HG03135 (cell line): ENCODE results near the gene CCND2.
"Not testable (repeated sequence)": the region's sequence is repeated elsewhere in the genome, so short reads cannot be mapped to it uniquely, and the experiment has no call there.

Source experiments
- ATAC-seq: cut with Tn5 transposase; IDR thresholded peaks from one replicate; pipeline ENCODE4 v1.9.1; 2021; ENCODE audit warnings: mild to moderate bottlenecking, moderate library complexity; ENCODE audit not compliant: unreplicated experiment

The CCND2 gene

GRCh38 chr12:4273652-4274395, at the start of gene CCND2:
Gene CCND2 (plus strand): TSS chr12:4273762. CDS start chr12:4274041, 279 bp downstream.
- ATAC-seq: no peak

- ATAC-seq: no peak
These were observed 49.2 kb upstream of the CCND2 start for GRCh38 chr12:4224206-4224889.

GRCh38 chr12:4225571-4225970, 48.0 kb upstream of the CCND2 start:
- no peak for ATAC-seq

GRCh38 chr12:4227046-4227445, 46.5 kb upstream of the CCND2 start:
- ATAC-seq: no peak

- ATAC-seq: no peak
These were observed 45.4 kb upstream of the CCND2 start for GRCh38 chr12:4228122-4228580.

GRCh38 chr12:4230526-4230925, 43.0 kb upstream of the CCND2 start:
- ATAC-seq: no peak

- no peak for ATAC-seq
These were observed 35.0 kb upstream of the CCND2 start for GRCh38 chr12:4238577-4238976.

GRCh38 chr12:4239746-4240145, 33.8 kb upstream of the CCND2 start:
- no peak for ATAC-seq

GRCh38 chr12:4240161-4240783, 33.3 kb upstream of the CCND2 start:
- no peak for ATAC-seq

GRCh38 chr12:4240981-4241380, 32.6 kb upstream of the CCND2 start:
- ATAC-seq: no peak

- no peak for ATAC-seq
These were observed 32.0 kb upstream of the CCND2 start for GRCh38 chr12:4241592-4241991.

GRCh38 chr12:4242595-4242994, 31.0 kb upstream of the CCND2 start:
- ATAC-seq: no peak

- no peak for ATAC-seq
These were observed 30.5 kb upstream of the CCND2 start for GRCh38 chr12:4243091-4243490.

- ATAC-seq: not testable (repeated sequence)
These were observed 30.0 kb upstream of the CCND2 start for GRCh38 chr12:4243491-4244100.

GRCh38 chr12:4244868-4245267, 28.7 kb upstream of the CCND2 start:
- ATAC-seq: no peak

- no peak for ATAC-seq
These were observed 28.1 kb upstream of the CCND2 start for GRCh38 chr12:4245446-4245845.

- no peak for ATAC-seq
These were observed 27.4 kb upstream of the CCND2 start for GRCh38 chr12:4246116-4246515.

GRCh38 chr12:4250691-4251090, 22.9 kb upstream of the CCND2 start:
- no peak for ATAC-seq

- ATAC-seq: no peak
These were observed 22.2 kb upstream of the CCND2 start for GRCh38 chr12:4251216-4251891.

GRCh38 chr12:4251967-4252366, 21.6 kb upstream of the CCND2 start:
- ATAC-seq: no peak

- no peak for ATAC-seq
These were observed 21.0 kb upstream of the CCND2 start for GRCh38 chr12:4252601-4253000.
